WTC11 (cell line): ENCODE results near the gene GAST. TPM values are rescaled to one million over a fixed set of nuclear protein-coding genes. Genes with fewer than 3 reads are reported as not detected.

ENCODE experiments used
- ATAC-seq: fragments of 200-7000 bp; cut with Tn5 transposase; 2 replicates; pipeline ENCODE4 v1.10.0; 2021; ENCODE audit warnings: mild to moderate bottlenecking, moderate library complexity
- CTCF ChIA-PET: fragments of 300-600 bp; sonication (Branson Sonifier 250); formaldehyde crosslinking; loops from one replicate; lab custom pipeline; 2021; ENCODE audit warnings: antibody characterized with exemption; lab: Charles Lee
- POLR2A ChIA-PET: fragments of 350-600 bp; sonication (Branson Sonifier 250); formaldehyde crosslinking; loops from one replicate; lab custom pipeline; 2021; ENCODE audit warnings: antibody characterized with exemption; lab: Charles Lee
- DNase-seq: peaks from one replicate; pipeline ENCODE4 v3.0.0; 2021; ENCODE audit warnings: low spot score
- H3K27ac Mint-ChIP-seq: 2 replicates; pipeline ENCODE4 v1.8.0; 2021; ENCODE audit warnings: mixed read lengths
- H3K27me3 Mint-ChIP-seq: 2 replicates; pipeline ENCODE4 v1.8.0; 2021; ENCODE audit warnings: low read depth, mild to moderate bottlenecking, moderate library complexity, mixed read lengths
- H3K36me3 Mint-ChIP-seq: 2 replicates; pipeline ENCODE4 v1.8.0; 2021; ENCODE audit warnings: mixed read lengths
- H3K4me1 Mint-ChIP-seq: 2 replicates; pipeline ENCODE4 v1.8.0; 2022; ENCODE audit warnings: mixed read lengths
- H3K4me3 Mint-ChIP-seq: 2 replicates; pipeline ENCODE4 v1.8.0; 2021; ENCODE audit warnings: mild to moderate bottlenecking, moderate library complexity, mixed read lengths
- H3K9me3 Mint-ChIP-seq: 2 replicates; pipeline ENCODE4 v1.8.0; 2021; ENCODE audit warnings: mixed read lengths
- ATF1 ChIP-seq: sonication (generic); formaldehyde crosslinking; IDR thresholded peaks from 2 replicates; pipeline ENCODE4 v1.8.1; 2023; ENCODE audit warnings: mild to moderate bottlenecking, moderate library complexity, missing genetic modification reagents
- CTCF ChIP-seq: fragments of 200-600 bp; IDR thresholded peaks from 2 replicates; pipeline ENCODE4 v1.8.0; 2022; ENCODE audit warnings: antibody characterized with exemption
- EMX1 ChIP-seq: fragments of 250-450 bp; sonication (Bioruptor Pico); IDR thresholded peaks from 2 replicates; pipeline ENCODE4 v1.8.0; 2021; ENCODE audit warnings: mild to moderate bottlenecking
- GRHL2 ChIP-seq: fragments of 250-450 bp; sonication (Bioruptor Pico); IDR thresholded peaks from 2 replicates; pipeline ENCODE4 v1.8.0; 2022; ENCODE audit warnings: mild to moderate bottlenecking, moderate library complexity; ENCODE audit not compliant: insufficient replicate concordance, severe bottlenecking
- HMGA2 ChIP-seq: fragments of 250-450 bp; sonication (Bioruptor Pico); IDR thresholded peaks from 2 replicates; pipeline ENCODE4 v1.4.0; 2021; ENCODE audit warnings: mild to moderate bottlenecking, moderate library complexity
- HMGXB4 ChIP-seq: sonication (generic); formaldehyde crosslinking; IDR thresholded peaks from 2 replicates; pipeline ENCODE4 v1.8.1; 2023; ENCODE audit warnings: mild to moderate bottlenecking, moderate library complexity, missing genetic modification reagents
- IRF2 ChIP-seq: sonication (generic); formaldehyde crosslinking; IDR thresholded peaks from 2 replicates; pipeline ENCODE4 v1.8.0; 2022; ENCODE audit warnings: low read depth, missing genetic modification reagents, borderline replicate concordance
- MYBL2 ChIP-seq: sonication (generic); formaldehyde crosslinking; IDR thresholded peaks from 2 replicates; pipeline ENCODE4 v1.8.1; 2023; ENCODE audit warnings: mild to moderate bottlenecking, moderate library complexity, missing genetic modification reagents
- NFATC4 ChIP-seq: fragments of 250-450 bp; sonication (Bioruptor Pico); IDR thresholded peaks from 2 replicates; pipeline ENCODE4 v1.9.0; 2021; ENCODE audit warnings: mild to moderate bottlenecking
- NR1H2 ChIP-seq: sonication (generic); formaldehyde crosslinking; IDR thresholded peaks from 2 replicates; pipeline ENCODE4 v1.9.0; 2021; ENCODE audit warnings: mild to moderate bottlenecking, moderate library complexity, missing genetic modification reagents
- OVOL2 ChIP-seq: fragments of 250-450 bp; sonication (Bioruptor Pico); IDR thresholded peaks from 2 replicates; pipeline ENCODE4 v1.9.0; 2021; ENCODE audit warnings: mild to moderate bottlenecking, borderline replicate concordance
- PREB ChIP-seq: sonication (generic); formaldehyde crosslinking; IDR thresholded peaks from 2 replicates; pipeline ENCODE4 v1.8.1; 2022; ENCODE audit warnings: mild to moderate bottlenecking, missing genetic modification reagents, moderate library complexity, borderline replicate concordance
- SOX15 ChIP-seq: fragments of 250-450 bp; sonication (Bioruptor Pico); IDR thresholded peaks from 2 replicates; pipeline ENCODE4 v1.9.0; 2021; ENCODE audit warnings: mild to moderate bottlenecking
- SP1 ChIP-seq: sonication (generic); formaldehyde crosslinking; conservative IDR thresholded peaks from 2 replicates; pipeline ENCODE4 v1.8.1; 2022; ENCODE audit warnings: missing genetic modification reagents
- TCF7 ChIP-seq: sonication (generic); formaldehyde crosslinking; IDR thresholded peaks from 2 replicates; pipeline ENCODE4 v1.8.0; 2022; ENCODE audit warnings: mild to moderate bottlenecking, low read depth, missing genetic modification reagents, moderate library complexity
- TP53 ChIP-seq: sonication (generic); formaldehyde crosslinking; IDR thresholded peaks from 2 replicates; pipeline ENCODE4 v1.8.1; 2023; ENCODE audit warnings: mild to moderate bottlenecking, missing genetic modification reagents
- ZBTB43 ChIP-seq: sonication (generic); formaldehyde crosslinking; IDR thresholded peaks from 2 replicates; pipeline ENCODE4 v1.8.1; 2023; ENCODE audit warnings: mild to moderate bottlenecking, missing genetic modification reagents
- ZNF232 ChIP-seq: sonication (generic); formaldehyde crosslinking; IDR thresholded peaks from 2 replicates; pipeline ENCODE4 v1.8.0; 2022; ENCODE audit warnings: mild to moderate bottlenecking, missing genetic modification reagents
- ZNF396 ChIP-seq: fragments of 250-450 bp; sonication (Bioruptor Pico); IDR thresholded peaks from 2 replicates; pipeline ENCODE4 v1.8.0; 2021; ENCODE audit warnings: mild to moderate bottlenecking, moderate library complexity, borderline replicate concordance
- total RNA-seq: library from RNA; stranded (reverse); gene quantifications from 3 replicates; pipeline ENCODE4 v1.2.3, GENCODE V29; 2021
- TF ChIP-seq, protein P1 (sequence below): fragments of 250-450 bp; sonication (Bioruptor Pico); IDR thresholded peaks from 2 replicates; pipeline ENCODE4 v1.9.0; 2021; ENCODE audit warnings: mild to moderate bottlenecking
- TF ChIP-seq, protein P2 (sequence below): fragments of 250-450 bp; sonication (Bioruptor Pico); IDR thresholded peaks from 2 replicates; pipeline ENCODE4 v2.1.2; 2022; ENCODE audit warnings: mild to moderate bottlenecking, moderate library complexity
- TF ChIP-seq, protein P3 (sequence below): sonication (generic); formaldehyde crosslinking; conservative IDR thresholded peaks from 2 replicates; pipeline ENCODE4 v1.8.1; 2022; ENCODE audit warnings: mild to moderate bottlenecking, missing genetic modification reagents
- TF ChIP-seq, protein P4 (sequence below): sonication (generic); formaldehyde crosslinking; IDR thresholded peaks from 2 replicates; pipeline ENCODE4 v1.8.1; 2022; ENCODE audit warnings: low read depth, missing genetic modification reagents, borderline replicate concordance

GAST gene
- total RNA-seq, 1 experiment from 2014 or later: not detected

- TF ChIP-seq, protein P1, sequence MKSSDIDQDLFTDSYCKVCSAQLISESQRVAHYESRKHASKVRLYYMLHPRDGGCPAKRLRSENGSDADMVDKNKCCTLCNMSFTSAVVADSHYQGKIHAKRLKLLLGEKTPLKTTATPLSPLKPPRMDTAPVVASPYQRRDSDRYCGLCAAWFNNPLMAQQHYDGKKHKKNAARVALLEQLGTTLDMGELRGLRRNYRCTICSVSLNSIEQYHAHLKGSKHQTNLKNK (CRISPR knock-in tag): no peak
- TF ChIP-seq GRHL2 (no peak), NFATC4 (CRISPR knock-in tag) (no peak), TP53 (CRISPR knock-in tag) (no peak), HMGXB4 (CRISPR knock-in tag) (no peak), ZBTB43 (CRISPR knock-in tag) (no peak), HMGA2 (no peak), TCF7 (CRISPR knock-in tag) (no peak), IRF2 (CRISPR knock-in tag) (no peak)
- TF ChIP-seq, protein P2, sequence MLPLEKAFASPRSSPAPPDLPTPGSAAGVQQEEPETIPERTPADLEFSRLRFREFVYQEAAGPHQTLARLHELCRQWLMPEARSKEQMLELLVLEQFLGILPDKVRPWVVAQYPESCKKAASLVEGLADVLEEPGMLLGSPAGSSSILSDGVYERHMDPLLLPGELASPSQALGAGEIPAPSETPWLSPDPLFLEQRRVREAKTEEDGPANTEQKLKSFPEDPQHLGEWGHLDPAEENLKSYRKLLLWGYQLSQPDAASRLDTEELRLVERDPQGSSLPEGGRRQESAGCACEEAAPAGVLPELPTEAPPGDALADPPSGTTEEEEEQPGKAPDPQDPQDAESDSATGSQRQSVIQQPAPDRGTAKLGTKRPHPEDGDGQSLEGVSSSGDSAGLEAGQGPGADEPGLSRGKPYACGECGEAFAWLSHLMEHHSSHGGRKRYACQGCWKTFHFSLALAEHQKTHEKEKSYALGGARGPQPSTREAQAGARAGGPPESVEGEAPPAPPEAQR (CRISPR knock-in tag): no peak
- TF ChIP-seq, protein P3, sequence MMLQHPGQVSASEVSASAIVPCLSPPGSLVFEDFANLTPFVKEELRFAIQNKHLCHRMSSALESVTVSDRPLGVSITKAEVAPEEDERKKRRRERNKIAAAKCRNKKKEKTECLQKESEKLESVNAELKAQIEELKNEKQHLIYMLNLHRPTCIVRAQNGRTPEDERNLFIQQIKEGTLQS: no peak
- Mint-ChIP-seq H3K4me1 (peaks cover 41% of the 10 kb centered on the region), H3K9me3 (peaks cover 10% of the 10 kb centered on the region), H3K4me3 (no peak overlapping the region), H3K27me3 (peaks cover 7% of the 10 kb centered on the region), H3K27ac (no peak overlapping the region), H3K36me3 (peaks cover 4% of the 10 kb centered on the region; the same call in 1 of the 2 replicates)
- ChIA-PET POLR2A (interaction anchor here (0.7 to 3.7 kb wide), 2 partner anchors 10 to 219 kb away, joined by 3 to 42 read pairs; partner anchors contain the start of gene EIF1), CTCF (interaction anchor here (0.6 to 3.5 kb wide), 8 partner anchors 8 to 443 kb away, joined by 3 to 47 read pairs (median 5); partner anchors contain the start of gene EIF1)
- DNase-seq: no peak
- no peak for ATAC-seq
Measured at GRCh38 chr17:41680426-41681040, 31.6 kb upstream of the GAST start.

- ChIA-PET POLR2A (no interaction called here), CTCF (interaction anchor here (0.9 kb wide), 1 partner anchor 16 kb away, joined by 3 read pairs; no protein-coding TSS in a partner anchor)
- TF ChIP-seq, protein P4, sequence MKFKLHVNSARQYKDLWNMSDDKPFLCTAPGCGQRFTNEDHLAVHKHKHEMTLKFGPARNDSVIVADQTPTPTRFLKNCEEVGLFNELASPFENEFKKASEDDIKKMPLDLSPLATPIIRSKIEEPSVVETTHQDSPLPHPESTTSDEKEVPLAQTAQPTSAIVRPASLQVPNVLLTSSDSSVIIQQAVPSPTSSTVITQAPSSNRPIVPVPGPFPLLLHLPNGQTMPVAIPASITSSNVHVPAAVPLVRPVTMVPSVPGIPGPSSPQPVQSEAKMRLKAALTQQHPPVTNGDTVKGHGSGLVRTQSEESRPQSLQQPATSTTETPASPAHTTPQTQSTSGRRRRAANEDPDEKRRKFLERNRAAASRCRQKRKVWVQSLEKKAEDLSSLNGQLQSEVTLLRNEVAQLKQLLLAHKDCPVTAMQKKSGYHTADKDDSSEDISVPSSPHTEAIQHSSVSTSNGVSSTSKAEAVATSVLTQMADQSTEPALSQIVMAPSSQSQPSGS (CRISPR knock-in tag): no peak
- no peak for TF ChIP-seq MYBL2 (CRISPR knock-in tag)
- TF ChIP-seq ZNF396 (CRISPR knock-in tag): no peak
- TF ChIP-seq ATF1 (CRISPR knock-in tag): no peak
- TF ChIP-seq SOX15: no peak
- no peak for TF ChIP-seq EMX1
- no peak for TF ChIP-seq ZNF232 (CRISPR knock-in tag)
- no peak for TF ChIP-seq PREB (CRISPR knock-in tag)
- no peak for TF ChIP-seq GRHL2
- TF ChIP-seq SP1 (CRISPR knock-in tag): no peak
- TF ChIP-seq CTCF: no peak
- TF ChIP-seq HMGXB4 (CRISPR knock-in tag): no peak
- no peak for TF ChIP-seq OVOL2 (CRISPR knock-in tag)
- TF ChIP-seq NR1H2 (CRISPR knock-in tag): no peak
- peaks cover 20% of the 10 kb centered on the region for H3K9me3 Mint-ChIP-seq
- H3K27ac Mint-ChIP-seq: no peak overlapping the region
- H3K4me3 Mint-ChIP-seq: no peak overlapping the region
- ATAC-seq (no peak), DNase-seq (no peak)
- peaks cover 4% of the 10 kb centered on the region; the same call in 1 of the 2 replicates for H3K36me3 Mint-ChIP-seq
- peaks cover 9% of the 10 kb centered on the region for H3K27me3 Mint-ChIP-seq
- H3K4me1 Mint-ChIP-seq: peaks cover 29% of the 10 kb centered on the region
Measured at GRCh38 chr17:41681776-41682175, 30.4 kb upstream of the GAST start.
